ENCODE measurements around the gene FAM168B.

GRCh38 chr2:131039908-131040660 lies 53.2 kb downstream of the FAM168B start:
- no peak for TF ChIP-seq UBTF (CRISPR knock-in tag; IDR thresholded peaks at IDR 0.05)
- no peak for TF ChIP-seq CTCF (CRISPR knock-in tag; IDR thresholded peaks at IDR 0.05)
- no peak for TF ChIP-seq HBP1 (CRISPR knock-in tag; IDR thresholded peaks at IDR 0.05; ENCODE audit: low read depth)
- TF ChIP-seq, protein P1, sequence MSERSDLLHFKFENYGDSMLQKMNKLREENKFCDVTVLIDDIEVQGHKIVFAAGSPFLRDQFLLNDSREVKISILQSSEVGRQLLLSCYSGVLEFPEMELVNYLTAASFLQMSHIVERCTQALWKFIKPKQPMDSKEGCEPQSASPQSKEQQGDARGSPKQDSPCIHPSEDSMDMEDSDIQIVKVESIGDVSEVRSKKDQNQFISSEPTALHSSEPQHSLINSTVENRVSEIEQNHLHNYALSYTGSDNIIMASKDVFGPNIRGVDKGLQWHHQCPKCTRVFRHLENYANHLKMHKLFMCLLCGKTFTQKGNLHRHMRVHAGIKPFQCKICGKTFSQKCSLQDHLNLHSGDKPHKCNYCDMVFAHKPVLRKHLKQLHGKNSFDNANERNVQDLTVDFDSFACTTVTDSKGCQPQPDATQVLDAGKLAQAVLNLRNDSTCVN (CRISPR knock-in tag; IDR thresholded peaks at IDR 0.05; ENCODE audit: borderline replicate concordance), result no peak
- no peak for TF ChIP-seq ZBTB20 (CRISPR knock-in tag; IDR thresholded peaks at IDR 0.05; ENCODE audit: borderline replicate concordance, low read depth)

Data from HepG2 (cell line).